ENCODE measurements around the gene SLC39A1. TPM values are rescaled to one million over a fixed set of nuclear protein-coding genes. Genes with fewer than 3 reads are reported as not detected.
A peak's percentile ranks its signal among the peaks of the same experiment; 100 is the strongest.

SLC39A1 gene
- total RNA-seq, 4 donors from 2014 or later: 90.4 to 109 (median 99.5) TPM

GRCh38 chr1:153973071-153973470 lies 9.7 kb upstream of the SLC39A1 start:
- peaks cover 16 to 23% of the 10 kb centered on the region in 2 donors for H3K4me1 ChIP-seq
- no peak for DNase-seq
- 90 to 92% methylated on average over 3 of the region's 3 CpGs for whole genome bisulfite sequencing, 2 donors
- H3K27me3 ChIP-seq: no peaks in the 10 kb centered on the region
- H3K27ac ChIP-seq: no peak overlapping the region
- peaks cover 20 to 22% of the 10 kb centered on the region in 2 donors for H3K36me3 ChIP-seq
- intact Hi-C loops (cut with DNase I): no loop called here
- TF ChIP-seq CTCF (IDR thresholded peaks at IDR 0.05) (no peak), POLR2A (IDR thresholded peaks at IDR 0.05) (no peak)
- no peak overlapping the region for H3K4me3 ChIP-seq (replicated peaks in 1 of 3)
- no peaks in the 10 kb centered on the region for H3K9me3 ChIP-seq

GRCh38 chr1:153970346-153970745 lies 7.0 kb upstream of the SLC39A1 start:
- intact Hi-C loops (cut with DNase I): no loop called here
- 92 to 94% methylated on average over 2 of the region's 2 CpGs for WGBS, 2 donors
- peaks cover 15% of the 10 kb centered on the region in 2 donors for H3K36me3 ChIP-seq
- no peaks in the 10 kb centered on the region for H3K27me3 ChIP-seq
- no peaks in the 10 kb centered on the region for H3K9me3 ChIP-seq
- TF ChIP-seq CTCF (IDR thresholded peaks at IDR 0.05) (no peak), POLR2A (IDR thresholded peaks at IDR 0.05) (no peak)
- H3K4me1 ChIP-seq: peaks cover 16 to 19% of the 10 kb centered on the region in 2 donors
- no peak for DNase-seq
- H3K27ac ChIP-seq: no peak overlapping the region
- H3K4me3 ChIP-seq (replicated peaks in 1 of 3): no peak overlapping the region

GRCh38 chr1:153968972-153969371 lies 5.6 kb upstream of the SLC39A1 start:
- TF ChIP-seq POLR2A (IDR thresholded peaks at IDR 0.05) (no peak), CTCF (IDR thresholded peaks at IDR 0.05) (no peak)
- Histone ChIP-seq H3K9me3 (no peaks in the 10 kb centered on the region), H3K27ac (peak overlapping the region in 2 of 3 donors; percentile 93 to 98), H3K4me3 (replicated peaks in 1 of 3) (peak overlapping the region in 1 of 3 donors; percentile 46), H3K4me1 (peaks cover 18 to 31% of the 10 kb centered on the region in 2 donors), H3K36me3 (peaks cover 1 to 3% of the 10 kb centered on the region in 2 donors), H3K27me3 (no peaks in the 10 kb centered on the region)
- intact Hi-C loops (cut with DNase I): no loop called here
- no peak for DNase-seq
- WGBS, 2 donors: 87 to 93% methylated on average over 2 of the region's 2 CpGs

- peak in 1 of 2 donors; percentile 24 for DNase-seq
- H3K4me1 ChIP-seq: peaks cover 22 to 32% of the 10 kb centered on the region in 2 donors
- TF ChIP-seq CTCF (IDR thresholded peaks at IDR 0.05) (no peak), POLR2A (IDR thresholded peaks at IDR 0.05) (no peak)
Observed at GRCh38 chr1:153968408-153968807, 5.1 kb upstream of the SLC39A1 start.

GRCh38 chr1:153968000-153968363 lies 4.6 kb upstream of the SLC39A1 start:
- Histone ChIP-seq H3K27ac (peak overlapping the region; percentile 88 to 98 (median 93)), H3K9me3 (no peaks in the 10 kb centered on the region), H3K4me1 (peaks cover 22 to 32% of the 10 kb centered on the region in 2 donors), H3K4me3 (replicated peaks in 1 of 3) (peak overlapping the region; percentile 32 to 52 (median 46)), H3K36me3 (no peaks in the 10 kb centered on the region), H3K27me3 (no peaks in the 10 kb centered on the region)
- peak; percentile 67 to 68 for DNase-seq
- TF ChIP-seq POLR2A (IDR thresholded peaks at IDR 0.05) (no peak), CTCF (IDR thresholded peaks at IDR 0.05) (no peak)
- intact Hi-C loops (cut with DNase I): no loop called here
- 2 to 8% methylated on average over 8 of the region's 8 CpGs for WGBS, 2 donors

More at GRCh38 chr1:153968408-153968807, 5.1 kb upstream of the SLC39A1 start:
- Histone ChIP-seq H3K27me3 (no peaks in the 10 kb centered on the region), H3K27ac (peak overlapping the region in 2 of 3 donors; percentile 93 to 98), H3K36me3 (no peaks in the 10 kb centered on the region), H3K9me3 (no peaks in the 10 kb centered on the region), H3K4me3 (replicated peaks in 1 of 3) (peak overlapping the region in 1 of 3 donors; percentile 46)
- intact Hi-C loops (cut with DNase I): no loop called here
- 11 to 12% methylated on average over 13 of the region's 13 CpGs for WGBS, 2 donors
